ENCODE results near the gene CRACDL.

The CRACDL gene

DNA sequence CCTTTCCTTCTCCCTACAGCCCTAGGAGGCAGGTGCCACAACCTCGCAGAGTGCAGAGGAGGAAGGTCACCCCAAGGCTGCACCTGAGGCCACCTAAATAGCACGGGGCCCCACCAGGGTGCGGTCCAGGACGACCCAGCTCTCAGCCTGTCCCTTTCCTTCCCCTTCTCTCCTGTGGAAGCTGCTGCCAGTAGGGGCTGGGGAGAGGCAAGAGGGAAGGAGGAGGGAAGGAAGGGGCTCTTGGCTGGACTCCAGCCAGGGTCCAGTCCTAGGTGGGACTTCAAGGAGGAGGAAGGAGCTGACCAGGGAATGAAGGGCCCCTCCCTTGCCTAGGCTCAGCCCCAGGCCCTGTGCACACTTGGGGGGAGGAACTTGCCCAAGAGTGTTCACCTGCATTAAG is 11.1 kb downstream of the CRACDL start:
- H3K9ac ChIP-seq (ENCODE audit: low read depth, low read length), result no peak overlapping the region
- no peak overlapping the region for H3K4me3 ChIP-seq (ENCODE audit: low read depth, low read length)
- no peaks in the 10 kb centered on the region for H3K36me3 ChIP-seq (ENCODE audit: control insufficient read depth, insufficient read depth, low read length)
- no peak overlapping the region for H3K27ac ChIP-seq (ENCODE audit: low read depth, low read length)
- no peaks in the 10 kb centered on the region for H3K9me3 ChIP-seq (ENCODE audit: control insufficient read depth, insufficient read depth, low read length)
- 0 out of 2 replicates have a peak, but pooled peaks cover 2% of the 10 kb centered on the region for H3K4me1 ChIP-seq (ENCODE audit: control insufficient read depth, insufficient read depth, low read length)
- H3K27me3 ChIP-seq (ENCODE audit: control insufficient read depth, insufficient read depth, low read length), result no peaks in the 10 kb centered on the region

GRCh38 chr2:98924038-98924830 is 11.8 kb downstream of the CRACDL start:
- no peaks in the 10 kb centered on the region for H3K36me3 ChIP-seq (ENCODE audit: control insufficient read depth, insufficient read depth, low read length)
- H3K9ac ChIP-seq (ENCODE audit: low read depth, low read length), result no peak overlapping the region
- 0 out of 2 replicates have a peak, but pooled peaks cover 2% of the 10 kb centered on the region for H3K4me1 ChIP-seq (ENCODE audit: control insufficient read depth, insufficient read depth, low read length)
- H3K9me3 ChIP-seq (ENCODE audit: control insufficient read depth, insufficient read depth, low read length), result no peaks in the 10 kb centered on the region
- H3K27me3 ChIP-seq (ENCODE audit: control insufficient read depth, insufficient read depth, low read length), result no peaks in the 10 kb centered on the region
- no peak overlapping the region for H3K27ac ChIP-seq (ENCODE audit: low read depth, low read length)
- H3K4me3 ChIP-seq (ENCODE audit: low read depth, low read length), result no peak overlapping the region

DNA sequence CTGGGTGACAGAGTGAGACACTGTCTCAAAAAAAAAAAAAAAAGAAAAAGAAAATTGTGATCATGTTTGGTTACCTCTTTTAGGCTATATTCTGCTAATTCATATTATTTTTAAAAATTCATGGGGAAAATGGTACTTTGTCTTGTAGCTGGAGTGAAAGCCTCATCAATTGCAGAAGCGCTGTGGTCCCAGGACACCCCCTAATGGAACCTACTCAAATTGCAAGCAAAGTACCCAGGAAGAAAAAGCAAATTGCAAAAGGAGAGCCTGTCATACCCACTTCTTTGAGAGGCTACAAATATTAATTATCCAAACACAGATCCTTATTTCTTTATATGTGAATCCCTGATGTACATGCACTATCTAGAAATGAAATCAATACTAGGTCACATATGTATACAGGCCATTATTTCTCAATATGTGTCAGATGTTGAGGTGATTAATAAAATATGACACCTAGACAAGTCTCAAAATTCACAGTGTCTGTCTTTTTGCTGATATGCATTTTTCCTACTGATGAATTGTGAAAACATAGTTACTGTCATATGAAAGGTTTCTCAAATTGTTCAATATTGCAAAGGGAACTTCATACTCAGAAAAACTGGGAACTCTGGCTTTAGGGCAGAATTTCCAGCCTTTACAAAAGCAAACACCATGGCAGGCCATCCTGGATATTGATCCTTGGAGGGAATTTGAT is 12.6 kb downstream of the CRACDL start:
- H3K9me3 ChIP-seq (ENCODE audit: control insufficient read depth, insufficient read depth, low read length), result no peaks in the 10 kb centered on the region
- no peak overlapping the region for H3K4me3 ChIP-seq (ENCODE audit: low read depth, low read length)
- no peaks in the 10 kb centered on the region for H3K27me3 ChIP-seq (ENCODE audit: control insufficient read depth, insufficient read depth, low read length)
- H3K36me3 ChIP-seq (ENCODE audit: control insufficient read depth, insufficient read depth, low read length), result no peaks in the 10 kb centered on the region
- H3K27ac ChIP-seq (ENCODE audit: low read depth, low read length), result no peak overlapping the region
- 0 out of 2 replicates have a peak, but pooled peaks cover 2% of the 10 kb centered on the region for H3K4me1 ChIP-seq (ENCODE audit: control insufficient read depth, insufficient read depth, low read length)
- H3K9ac ChIP-seq (ENCODE audit: low read depth, low read length), result no peak overlapping the region

GRCh38 chr2:98921062-98921461 is 15.0 kb downstream of the CRACDL start:
- Histone ChIP-seq H3K36me3 (ENCODE audit: control insufficient read depth, insufficient read depth, low read length) (no peaks in the 10 kb centered on the region), H3K4me1 (ENCODE audit: control insufficient read depth, insufficient read depth, low read length) (no peaks in the 10 kb centered on the region), H3K27ac (ENCODE audit: low read depth, low read length) (no peak overlapping the region), H3K4me3 (ENCODE audit: low read depth, low read length) (no peak overlapping the region), H3K9me3 (ENCODE audit: control insufficient read depth, insufficient read depth, low read length) (no peaks in the 10 kb centered on the region), H3K9ac (ENCODE audit: low read depth, low read length) (no peak overlapping the region), H3K27me3 (ENCODE audit: control insufficient read depth, insufficient read depth, low read length) (no peaks in the 10 kb centered on the region)

DNA sequence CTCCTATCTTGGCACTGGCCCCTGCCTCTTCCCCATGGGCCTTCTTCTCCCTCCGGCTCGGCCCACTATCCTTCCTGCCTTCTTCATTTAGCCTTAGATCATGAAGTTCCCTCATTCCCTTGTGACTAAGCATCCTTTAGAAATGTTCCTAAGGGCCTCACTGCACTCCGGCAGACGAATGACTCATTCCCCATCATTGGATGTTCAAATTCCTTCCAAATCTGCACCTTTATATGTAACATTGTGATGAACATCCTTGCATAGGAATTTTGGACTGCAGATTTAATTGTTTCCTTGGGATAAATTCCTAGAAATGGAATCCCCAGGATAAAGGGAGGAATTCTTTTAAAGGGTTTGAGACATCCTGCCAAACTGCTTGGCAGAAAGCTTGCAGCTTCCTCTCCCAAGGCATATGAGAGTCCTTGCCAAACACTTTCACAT is 19.0 kb downstream of the CRACDL start:
- Histone ChIP-seq H3K4me3 (ENCODE audit: low read depth, low read length) (no peak overlapping the region), H3K9me3 (ENCODE audit: control insufficient read depth, insufficient read depth, low read length) (no peaks in the 10 kb centered on the region), H3K27ac (ENCODE audit: low read depth, low read length) (no peak overlapping the region), H3K27me3 (ENCODE audit: control insufficient read depth, insufficient read depth, low read length) (no peaks in the 10 kb centered on the region), H3K4me1 (ENCODE audit: control insufficient read depth, insufficient read depth, low read length) (peaks cover 6% of the 10 kb centered on the region; the same call in 1 of the 2 replicates), H3K36me3 (ENCODE audit: control insufficient read depth, insufficient read depth, low read length) (no peaks in the 10 kb centered on the region), H3K9ac (ENCODE audit: low read depth, low read length) (no peak overlapping the region)

GRCh38 chr2:98915751-98916358 is 20.2 kb downstream of the CRACDL start:
- H3K27ac ChIP-seq (ENCODE audit: low read depth, low read length), result no peak overlapping the region
- H3K4me1 ChIP-seq (ENCODE audit: control insufficient read depth, insufficient read depth, low read length), result peaks cover 6% of the 10 kb centered on the region; the same call in 1 of the 2 replicates
- H3K4me3 ChIP-seq (ENCODE audit: low read depth, low read length), result no peak overlapping the region
- no peaks in the 10 kb centered on the region for H3K9me3 ChIP-seq (ENCODE audit: control insufficient read depth, insufficient read depth, low read length)
- no peaks in the 10 kb centered on the region for H3K36me3 ChIP-seq (ENCODE audit: control insufficient read depth, insufficient read depth, low read length)
- H3K27me3 ChIP-seq (ENCODE audit: control insufficient read depth, insufficient read depth, low read length), result no peaks in the 10 kb centered on the region
- no peak overlapping the region for H3K9ac ChIP-seq (ENCODE audit: low read depth, low read length)

DNA sequence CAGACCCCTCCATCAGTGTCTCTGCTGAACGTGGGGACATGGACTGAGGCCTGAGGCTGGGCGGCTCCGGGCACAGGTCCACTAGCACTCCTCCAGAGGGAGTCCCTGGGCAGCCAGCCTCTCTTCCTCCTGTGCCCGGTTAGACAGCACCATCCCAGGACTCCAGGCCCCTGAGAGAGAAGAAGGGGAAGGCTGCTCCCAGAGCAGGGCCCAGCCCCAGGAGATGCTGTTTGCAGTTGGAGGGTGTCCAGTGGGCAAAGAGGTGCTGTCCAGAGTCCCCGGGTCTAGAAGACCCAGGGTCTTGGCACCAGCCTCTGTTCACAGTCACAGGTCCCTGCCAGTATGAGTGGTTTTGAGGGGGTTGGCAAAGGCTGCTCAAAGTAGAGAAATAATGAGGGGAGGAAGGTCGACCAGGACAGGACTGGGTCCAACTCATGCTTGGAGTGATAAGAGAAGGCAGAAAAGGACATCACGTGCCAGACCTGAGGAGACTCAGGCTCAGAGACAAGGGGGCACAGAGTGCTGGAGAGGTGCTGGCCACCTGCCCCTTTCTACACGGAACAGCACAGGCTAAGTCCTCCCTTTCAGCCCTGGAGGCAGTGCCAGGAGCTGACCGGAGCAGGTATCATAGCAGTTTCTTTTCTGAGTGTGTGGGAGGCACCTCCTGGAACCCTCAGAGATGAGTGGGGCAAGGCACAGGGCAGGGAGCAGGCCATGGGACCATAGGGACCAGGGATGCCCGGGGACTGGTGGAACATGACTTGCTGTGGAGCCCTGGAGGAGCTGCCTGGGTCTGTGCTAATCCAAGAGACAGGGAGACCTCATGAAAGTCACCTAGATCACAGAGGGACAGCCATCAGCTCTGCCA is 21.1 kb downstream of the CRACDL start:
- no peak overlapping the region for H3K4me3 ChIP-seq (ENCODE audit: low read depth, low read length)
- H3K27ac ChIP-seq (ENCODE audit: low read depth, low read length), result no peak overlapping the region
- no peak overlapping the region for H3K9ac ChIP-seq (ENCODE audit: low read depth, low read length)
- H3K36me3 ChIP-seq (ENCODE audit: control insufficient read depth, insufficient read depth, low read length), result no peaks in the 10 kb centered on the region
- no peaks in the 10 kb centered on the region for H3K9me3 ChIP-seq (ENCODE audit: control insufficient read depth, insufficient read depth, low read length)
- H3K4me1 ChIP-seq (ENCODE audit: control insufficient read depth, insufficient read depth, low read length), result peaks cover 6% of the 10 kb centered on the region; the same call in 1 of the 2 replicates
- H3K27me3 ChIP-seq (ENCODE audit: control insufficient read depth, insufficient read depth, low read length), result no peaks in the 10 kb centered on the region

DNA sequence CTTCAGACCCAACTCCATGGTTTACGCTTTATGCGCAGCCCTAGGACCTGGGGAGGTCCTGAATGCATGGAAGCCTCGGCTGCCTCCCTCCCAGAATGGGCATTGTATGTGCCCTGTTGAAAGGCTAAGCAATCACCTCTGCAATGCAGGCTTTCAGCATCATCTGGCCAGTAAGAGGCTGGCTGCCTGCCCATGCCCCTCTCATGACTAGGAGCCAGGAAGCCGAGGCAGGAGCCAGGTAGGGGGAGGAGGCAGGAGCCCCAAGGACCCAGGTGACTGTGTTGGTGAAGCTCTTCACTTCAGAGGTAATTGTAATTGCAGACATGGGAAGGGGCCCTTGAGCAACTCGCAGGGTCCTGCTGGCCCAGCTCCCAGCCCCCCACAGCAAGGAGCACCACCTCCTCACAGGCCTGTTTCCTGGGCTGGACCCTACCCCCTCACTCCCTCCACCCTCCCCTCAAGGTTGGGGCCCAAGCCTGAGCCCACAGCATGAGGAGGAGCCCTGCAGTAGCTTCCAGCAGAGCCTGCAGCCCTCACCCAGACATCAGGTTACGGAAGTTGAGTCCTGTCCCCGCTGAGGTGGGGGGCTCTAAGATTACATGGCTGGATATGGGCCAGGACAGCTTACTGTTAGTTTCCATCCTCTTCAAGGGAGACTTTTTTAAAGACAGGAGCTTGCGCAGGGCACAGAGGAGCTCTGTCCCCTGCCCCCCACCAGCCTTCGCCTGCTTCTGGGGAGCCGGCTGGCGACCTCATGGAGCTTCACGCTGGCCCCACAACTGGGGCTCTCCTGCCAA is 21.9 kb downstream of the CRACDL start:
- Histone ChIP-seq H3K4me1 (ENCODE audit: control insufficient read depth, insufficient read depth, low read length) (peaks cover 14% of the 10 kb centered on the region), H3K36me3 (ENCODE audit: control insufficient read depth, insufficient read depth, low read length) (no peaks in the 10 kb centered on the region), H3K27ac (ENCODE audit: low read depth, low read length) (no peak overlapping the region)

GRCh38 chr2:98912957-98913915 is 22.8 kb downstream of the CRACDL start:
- Histone ChIP-seq H3K4me1 (ENCODE audit: control insufficient read depth, insufficient read depth, low read length) (peaks cover 22% of the 10 kb centered on the region), H3K27ac (ENCODE audit: low read depth, low read length) (no peak overlapping the region), H3K9me3 (ENCODE audit: control insufficient read depth, insufficient read depth, low read length) (no peaks in the 10 kb centered on the region), H3K27me3 (ENCODE audit: control insufficient read depth, insufficient read depth, low read length) (no peaks in the 10 kb centered on the region), H3K4me3 (ENCODE audit: low read depth, low read length) (no peak overlapping the region), H3K9ac (ENCODE audit: low read depth, low read length) (no peak overlapping the region), H3K36me3 (ENCODE audit: control insufficient read depth, insufficient read depth, low read length) (no peaks in the 10 kb centered on the region)

More for the DNA sequence above, 21.9 kb downstream of the CRACDL start:
- H3K9me3 ChIP-seq (ENCODE audit: control insufficient read depth, insufficient read depth, low read length), result no peaks in the 10 kb centered on the region
- H3K4me3 ChIP-seq (ENCODE audit: low read depth, low read length), result no peak overlapping the region
- no peaks in the 10 kb centered on the region for H3K27me3 ChIP-seq (ENCODE audit: control insufficient read depth, insufficient read depth, low read length)
- H3K9ac ChIP-seq (ENCODE audit: low read depth, low read length), result no peak overlapping the region
